DND-41 (cell line): ENCODE measurements around the gene ESYT3.

ENCODE experiments used
- ATAC-seq: fragments of 200-7000 bp; cut with Tn5 transposase; 3 replicates; pipeline ENCODE4 v1.9.1; 2021; ENCODE audit warnings: low read depth; ENCODE audit not compliant: insufficient read depth
- DNase-seq: peaks from one replicate; pipeline ENCODE4 v3.0.0-alpha.2; 2020
- H2AFZ ChIP-seq: 2 replicates; pipeline ENCODE4 v1.6.0; 2012; ENCODE audit warnings: low read depth, low read length
- H3K27ac ChIP-seq: 2 replicates; pipeline ENCODE4 v1.5.1; 2012; ENCODE audit warnings: low read length, inconsistent platforms
- H3K27me3 ChIP-seq: fragments of 200-600 bp; sonication (generic); 2 replicates; pipeline ENCODE4 v1.6.0; 2012; ENCODE audit warnings: low read length, mild to moderate bottlenecking, inconsistent platforms; ENCODE audit not compliant: insufficient read depth, poor library complexity
- H3K36me3 ChIP-seq: 2 replicates; pipeline ENCODE4 v1.5.1; 2012; ENCODE audit warnings: low read length, inconsistent platforms; ENCODE audit not compliant: insufficient read depth
- H3K4me1 ChIP-seq: 2 replicates; pipeline ENCODE4 v1.5.1; 2012; ENCODE audit warnings: mild to moderate bottlenecking, low read length; ENCODE audit not compliant: insufficient read depth
- H3K4me2 ChIP-seq: 2 replicates; pipeline ENCODE4 v1.6.0; 2012; ENCODE audit warnings: mild to moderate bottlenecking, moderate library complexity, low read length, inconsistent platforms; ENCODE audit not compliant: insufficient read depth
- H3K4me3 ChIP-seq, 2 experiments: fragments of 200-600 bp in 1 of 2; shearing (Covaris generic) in 1 of 2; 2 replicates each; pipeline ENCODE4 v1.5.1; 2012 to 2016; ENCODE audit warnings: inconsistent platforms in 2 of 2, low read length in 2 of 2, mild to moderate bottlenecking in 2 of 2, low read depth in 1 of 2, moderate library complexity in 1 of 2
- H3K79me2 ChIP-seq: 2 replicates; pipeline ENCODE4 v1.6.0; 2012; ENCODE audit warnings: low read length, inconsistent platforms; ENCODE audit not compliant: insufficient read depth
- H3K9ac ChIP-seq: 2 replicates; pipeline ENCODE4 v1.6.0; 2012; ENCODE audit warnings: low read depth, mild to moderate bottlenecking, inconsistent platforms, low read length, moderate library complexity
- H3K9me3 ChIP-seq: 2 replicates; pipeline ENCODE4 v1.5.1; 2012; ENCODE audit warnings: low read length, moderate library complexity, mild to moderate bottlenecking, inconsistent platforms; ENCODE audit not compliant: insufficient read depth, severe bottlenecking
- H4K20me1 ChIP-seq: 2 replicates; pipeline ENCODE4 v1.6.0; 2012; ENCODE audit warnings: low read length; ENCODE audit not compliant: insufficient read depth
- CTCF ChIP-seq: IDR thresholded peaks from 2 replicates; pipeline ENCODE4 v1.5.1; 2012; ENCODE audit warnings: borderline replicate concordance, low read length, moderate library complexity, mild to moderate bottlenecking; ENCODE audit not compliant: poor library complexity, severe bottlenecking; ENCODE audit errors: extremely low read depth
- EZH2 ChIP-seq: IDR thresholded peaks from 3 replicates; pipeline ENCODE4 v1.6.1; 2012; ENCODE audit warnings: borderline replicate concordance, low read depth, mild to moderate bottlenecking, moderate library complexity, low read length, inconsistent platforms; ENCODE audit not compliant: severe bottlenecking

The ESYT3 gene

GRCh38 chr3:138450181-138450580, 15.8 kb downstream of the ESYT3 start:
- DNase-seq (no peak), ATAC-seq (no peak)
- Histone ChIP-seq H3K79me2 (no peaks in the 10 kb centered on the region), H3K4me1 (no peaks in the 10 kb centered on the region), H3K36me3 (no peaks in the 10 kb centered on the region), H3K27ac (no peak overlapping the region), H3K4me2 (no peak overlapping the region), H3K9me3 (no peaks in the 10 kb centered on the region), H4K20me1 (no peaks in the 10 kb centered on the region), H3K4me3 (no peak overlapping the region), H2AFZ (no peak overlapping the region), H3K9ac (no peak overlapping the region), H3K27me3 (no peaks in the 10 kb centered on the region)
- no peak for TF ChIP-seq EZH2
- TF ChIP-seq CTCF, result no peak

- H3K27me3 ChIP-seq, result no peaks in the 10 kb centered on the region
- no peak overlapping the region for H3K9ac ChIP-seq
- no peak overlapping the region for H2AFZ ChIP-seq
- no peaks in the 10 kb centered on the region for H3K4me1 ChIP-seq
- no peaks in the 10 kb centered on the region for H4K20me1 ChIP-seq
- H3K27ac ChIP-seq, result no peak overlapping the region
- no peaks in the 10 kb centered on the region for H3K36me3 ChIP-seq
- TF ChIP-seq EZH2 (no peak), CTCF (peak; percentile 6)
- DNase-seq (no peak), ATAC-seq (no peak)
- H3K4me2 ChIP-seq, result no peak overlapping the region
- H3K4me3 ChIP-seq, result no peak overlapping the region
- H3K79me2 ChIP-seq, result no peaks in the 10 kb centered on the region
- H3K9me3 ChIP-seq, result no peaks in the 10 kb centered on the region
Measured at GRCh38 chr3:138450704-138451424, 16.4 kb downstream of the ESYT3 start.

DNA sequence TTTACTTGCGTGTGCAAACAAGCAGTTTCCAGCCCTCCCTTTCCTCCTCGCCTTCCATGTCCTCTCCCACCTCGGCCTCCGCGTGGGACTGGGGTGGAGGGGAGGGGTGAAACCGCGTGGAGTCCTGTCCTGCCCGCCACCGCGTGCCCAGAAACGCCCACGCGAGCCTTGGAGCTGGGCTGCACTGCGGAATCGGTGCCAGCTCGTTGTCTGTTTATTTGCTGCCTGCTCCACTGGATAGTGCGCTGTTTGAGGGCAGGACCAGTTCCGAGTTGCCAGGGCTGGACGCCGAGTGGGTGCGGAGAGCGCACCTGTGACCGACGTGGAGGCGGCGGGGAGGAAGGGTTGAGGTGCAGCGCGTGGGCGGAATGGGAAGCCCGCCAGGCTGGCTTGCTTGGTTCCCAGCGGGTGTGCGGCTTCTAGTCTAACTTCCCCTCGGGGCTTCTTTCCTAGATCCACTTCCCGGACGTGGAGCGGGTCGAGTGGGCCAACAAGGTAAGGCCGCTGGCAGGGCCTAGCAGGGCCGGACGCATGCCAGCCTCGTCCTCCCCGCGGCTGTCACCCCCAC, 17.3 kb downstream of the ESYT3 start:
- no peak for TF ChIP-seq CTCF
- TF ChIP-seq EZH2, result no peak
- Histone ChIP-seq H3K36me3 (no peaks in the 10 kb centered on the region), H3K27ac (no peak overlapping the region), H3K4me2 (no peak overlapping the region), H3K4me1 (no peaks in the 10 kb centered on the region), H3K9ac (no peak overlapping the region), H4K20me1 (no peaks in the 10 kb centered on the region), H3K27me3 (no peaks in the 10 kb centered on the region), H3K4me3 (no peak overlapping the region), H2AFZ (no peak overlapping the region), H3K79me2 (no peaks in the 10 kb centered on the region), H3K9me3 (no peaks in the 10 kb centered on the region)
- DNase-seq (no peak), ATAC-seq (no peak)
